Natural killer cell (primary cell): Measurements from ENCODE around the gene BBS9. TPM values are rescaled to one million over a fixed set of nuclear protein-coding genes. Genes with fewer than 3 reads are reported as not detected.

ENCODE experiments used
- ATAC-seq, 3 donors: fragments of 150-1000 bp in 2 of 3; fragments of 200-7000 bp in 1 of 3; cut with Tn5 transposase; 1 replicate in 1 of 3; 2 replicates in 2 of 3; pipeline ENCODE4 v1.10.0; 2021; ENCODE audit warnings: mild to moderate bottlenecking in 2 of 3, moderate library complexity in 2 of 3
- DNase-seq, 2 donors: peaks; one replicate each; pipeline versions ENCODE4 v3.0.0 to v3.0.0-alpha.2; 2013 to 2021; ENCODE audit warnings: mixed read lengths in 1 of 2
- H3K27ac ChIP-seq: one replicate; pipeline ENCODE4 v1.5.1; 2013; ENCODE audit warnings: mild to moderate bottlenecking, low read length
- H3K27me3 ChIP-seq: one replicate; pipeline ENCODE4 v1.6.1; 2013; ENCODE audit warnings: low read length; ENCODE audit not compliant: control insufficient read depth, insufficient read depth
- H3K36me3 ChIP-seq: one replicate; pipeline ENCODE4 v1.6.1; 2013; ENCODE audit warnings: low read length; ENCODE audit not compliant: control insufficient read depth, insufficient read depth
- H3K4me1 ChIP-seq: one replicate; pipeline ENCODE4 v1.6.1; 2013; ENCODE audit warnings: low read length; ENCODE audit not compliant: control insufficient read depth, insufficient read depth
- H3K4me3 ChIP-seq: one replicate; pipeline ENCODE4 v1.5.1; 2013; ENCODE audit warnings: low read length
- H3K9me3 ChIP-seq: one replicate; pipeline ENCODE4 v1.6.1; 2013; ENCODE audit warnings: low read length; ENCODE audit not compliant: control insufficient read depth, insufficient read depth
- H3K27ac Mint-ChIP-seq, 2 donors: one replicate each; pipeline ENCODE4 v1.8.0; 2022; ENCODE audit warnings: mild to moderate bottlenecking in 2 of 2, mixed read lengths in 2 of 2, moderate library complexity in 1 of 2
- H3K27me3 Mint-ChIP-seq, 2 donors: one replicate each; pipeline ENCODE4 v1.8.0; 2022; ENCODE audit warnings: low read depth in 2 of 2, mixed read lengths in 2 of 2
- H3K36me3 Mint-ChIP-seq: one replicate; pipeline ENCODE4 v1.8.0; 2022; ENCODE audit warnings: mixed read lengths
- H3K4me1 Mint-ChIP-seq, 2 donors: one replicate each; pipeline ENCODE4 v1.8.0; 2022; ENCODE audit warnings: mixed read lengths in 2 of 2
- H3K4me3 Mint-ChIP-seq: one replicate; pipeline ENCODE4 v1.8.0; 2022; ENCODE audit warnings: mild to moderate bottlenecking, moderate library complexity, mixed read lengths
- H3K9me3 Mint-ChIP-seq, 2 donors: one replicate each; pipeline ENCODE4 v1.8.0; 2022; ENCODE audit warnings: mixed read lengths in 2 of 2
- WGBS: methylation state at CpG from one replicate; pipeline ENCODE4 v1.1.7; 2013; ENCODE audit warnings: missing lambda C conversion rate; ENCODE audit not compliant: insufficient coverage; 5-methylcytosine and 5-hydroxymethylcytosine counted together
- intact Hi-C: fragments of 100-400 bp; cut with micrococcal nuclease; formaldehyde crosslinking; loops from one replicate; pipeline ENCODE4 v1.14.2; 2022
- total RNA-seq, 4 donors: library from RNA; stranded (reverse); fragments of 120-200 nt in 1 of 4; gene quantifications; one replicate each; pipeline versions ENCODE4 v1.2.3 to v1.2.4, GENCODE V29; 2013 to 2022
- TF ChIP-seq, protein P1 (sequence below): fragments of 200-600 bp; IDR thresholded peaks from one replicate; pipeline ENCODE4 v1.8.0; 2022; ENCODE audit warnings: antibody characterized with exemption

BBS9 gene
- total RNA-seq, 3 donors from 2014 or later (not counting 1 experiment from before 2014, with no cell fraction given), result 25.1 to 34.6 (median 34.4) TPM

- TF ChIP-seq, protein P1, sequence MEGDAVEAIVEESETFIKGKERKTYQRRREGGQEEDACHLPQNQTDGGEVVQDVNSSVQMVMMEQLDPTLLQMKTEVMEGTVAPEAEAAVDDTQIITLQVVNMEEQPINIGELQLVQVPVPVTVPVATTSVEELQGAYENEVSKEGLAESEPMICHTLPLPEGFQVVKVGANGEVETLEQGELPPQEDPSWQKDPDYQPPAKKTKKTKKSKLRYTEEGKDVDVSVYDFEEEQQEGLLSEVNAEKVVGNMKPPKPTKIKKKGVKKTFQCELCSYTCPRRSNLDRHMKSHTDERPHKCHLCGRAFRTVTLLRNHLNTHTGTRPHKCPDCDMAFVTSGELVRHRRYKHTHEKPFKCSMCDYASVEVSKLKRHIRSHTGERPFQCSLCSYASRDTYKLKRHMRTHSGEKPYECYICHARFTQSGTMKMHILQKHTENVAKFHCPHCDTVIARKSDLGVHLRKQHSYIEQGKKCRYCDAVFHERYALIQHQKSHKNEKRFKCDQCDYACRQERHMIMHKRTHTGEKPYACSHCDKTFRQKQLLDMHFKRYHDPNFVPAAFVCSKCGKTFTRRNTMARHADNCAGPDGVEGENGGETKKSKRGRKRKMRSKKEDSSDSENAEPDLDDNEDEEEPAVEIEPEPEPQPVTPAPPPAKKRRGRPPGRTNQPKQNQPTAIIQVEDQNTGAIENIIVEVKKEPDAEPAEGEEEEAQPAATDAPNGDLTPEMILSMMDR, result no peak
- ATAC-seq (no peak), DNase-seq (no peak)
- H3K27ac Mint-ChIP-seq, result no peak overlapping the region
- no peaks in the 10 kb centered on the region for H3K9me3 ChIP-seq
- H3K27me3 ChIP-seq, result no peaks in the 10 kb centered on the region
- no peak overlapping the region for H3K27ac ChIP-seq
- H3K9me3 Mint-ChIP-seq, result no peaks in the 10 kb centered on the region
- H3K27me3 Mint-ChIP-seq, result no peaks in the 10 kb centered on the region
- peaks cover 0 to 6% of the 10 kb centered on the region in 2 donors for H3K4me1 Mint-ChIP-seq
- intact Hi-C loops, result no loop called here
- no peaks in the 10 kb centered on the region for H3K36me3 Mint-ChIP-seq
- H3K4me1 ChIP-seq, result no peaks in the 10 kb centered on the region
- no peak overlapping the region for H3K4me3 ChIP-seq
- 92% methylated on average over 3 of the region's 3 CpGs for WGBS
- no peaks in the 10 kb centered on the region for H3K36me3 ChIP-seq
- H3K4me3 Mint-ChIP-seq, result no peak overlapping the region
These were observed 421.6 kb downstream of the BBS9 start for GRCh38 chr7:33550979-33551378.

- Mint-ChIP-seq H3K4me3 (no peak overlapping the region), H3K9me3 (peaks cover 0 to 2% of the 10 kb centered on the region in 2 donors), H3K27ac (no peak overlapping the region), H3K36me3 (no peaks in the 10 kb centered on the region), H3K27me3 (no peaks in the 10 kb centered on the region), H3K4me1 (no peaks in the 10 kb centered on the region)
- Histone ChIP-seq H3K4me3 (no peak overlapping the region), H3K27ac (no peak overlapping the region), H3K36me3 (no peaks in the 10 kb centered on the region), H3K4me1 (no peaks in the 10 kb centered on the region), H3K27me3 (no peaks in the 10 kb centered on the region), H3K9me3 (no peaks in the 10 kb centered on the region)
- intact Hi-C loops, result no loop called here
- DNase-seq (no peak), ATAC-seq (no peak)
- TF ChIP-seq, protein P1, result no peak
- WGBS, result 92% methylated on average over 1 of the region's 1 CpG
These were observed 424.7 kb downstream of the BBS9 start for GRCh38 chr7:33554046-33554445.

DNA sequence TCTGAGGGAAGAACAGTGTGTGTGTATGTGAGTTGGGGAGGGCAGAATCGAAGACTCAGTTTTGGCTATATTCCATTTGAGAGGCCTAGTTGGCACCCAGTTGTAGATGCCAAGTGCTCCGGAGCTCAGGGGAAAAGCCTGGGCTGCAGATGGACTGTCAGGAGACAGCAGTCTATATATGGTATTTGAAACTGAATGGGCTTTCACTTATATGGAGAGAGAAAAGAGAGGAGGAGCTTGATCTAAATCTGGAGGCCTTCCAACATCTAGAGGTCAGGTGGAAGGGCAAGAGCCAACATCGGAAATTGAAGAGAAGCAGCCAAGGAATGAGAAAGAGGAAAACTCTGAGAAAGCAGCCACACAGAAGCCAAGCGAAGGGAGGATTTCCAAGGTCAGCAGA lies 425.2 kb downstream of the BBS9 start:
- H3K27me3 Mint-ChIP-seq, result no peaks in the 10 kb centered on the region
- no peaks in the 10 kb centered on the region for H3K4me1 ChIP-seq
- TF ChIP-seq, protein P1, result no peak
- no peaks in the 10 kb centered on the region for H3K4me1 Mint-ChIP-seq
- intact Hi-C loops, result no loop called here
- peaks cover 0 to 2% of the 10 kb centered on the region in 2 donors for H3K9me3 Mint-ChIP-seq
- no peaks in the 10 kb centered on the region for H3K36me3 Mint-ChIP-seq
- no peaks in the 10 kb centered on the region for H3K9me3 ChIP-seq
- ATAC-seq, result no peak
- H3K4me3 Mint-ChIP-seq, result no peak overlapping the region
- H3K27ac Mint-ChIP-seq, result no peak overlapping the region
- H3K36me3 ChIP-seq, result no peaks in the 10 kb centered on the region
- no peak for DNase-seq
- no peak overlapping the region for H3K27ac ChIP-seq
- H3K4me3 ChIP-seq, result no peak overlapping the region
- 97% methylated on average over 4 of the region's 4 CpGs for WGBS
- no peaks in the 10 kb centered on the region for H3K27me3 ChIP-seq

DNA sequence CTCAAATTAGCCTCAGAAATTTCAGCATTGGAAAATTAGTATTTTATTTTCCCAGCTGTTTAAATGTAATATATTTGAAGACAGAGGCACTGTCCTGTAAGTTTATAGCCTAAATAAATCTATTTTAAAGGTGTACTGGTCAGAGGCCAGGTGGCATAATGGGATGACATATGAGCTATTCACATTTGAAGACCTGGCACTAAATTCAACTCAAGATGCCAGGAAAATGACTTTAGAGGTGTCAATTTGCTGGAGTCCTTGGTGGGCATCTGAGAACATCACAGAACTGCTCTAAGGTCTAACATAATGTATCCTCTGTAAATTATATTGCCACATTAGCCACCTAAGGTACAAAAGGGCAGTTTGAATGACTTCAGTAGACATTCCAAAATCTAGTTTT lies 427.1 kb downstream of the BBS9 start:
- intact Hi-C loops, result no loop called here
- Mint-ChIP-seq H3K27me3 (no peaks in the 10 kb centered on the region), H3K4me3 (no peak overlapping the region), H3K4me1 (no peaks in the 10 kb centered on the region), H3K36me3 (no peaks in the 10 kb centered on the region), H3K9me3 (peaks cover 0 to 2% of the 10 kb centered on the region in 2 donors), H3K27ac (no peak overlapping the region)
- H3K9me3 ChIP-seq, result no peaks in the 10 kb centered on the region
- no peaks in the 10 kb centered on the region for H3K27me3 ChIP-seq
- DNase-seq, result no peak
- no peak overlapping the region for H3K27ac ChIP-seq
- no peaks in the 10 kb centered on the region for H3K36me3 ChIP-seq
- H3K4me1 ChIP-seq, result no peaks in the 10 kb centered on the region
- TF ChIP-seq, protein P1, result no peak
- no peak for ATAC-seq
- no peak overlapping the region for H3K4me3 ChIP-seq
